ENCODE data around the gene WDR54.

GRCh38 chr2:74457129-74457548 lies 35.6 kb downstream of the WDR54 start:
- no peak for TF ChIP-seq CTCF (IDR thresholded peaks at IDR 0.05)
- TF ChIP-seq POLR2A (IDR thresholded peaks at IDR 0.05), result no peak
